Inferior parietal cortex (tissue), 1 donor: Measurements from ENCODE around the gene SKP2.
"Not testable (repeated sequence)": the region's sequence is repeated elsewhere in the genome, so short reads cannot be mapped to it uniquely, and the experiment has no call there.

Experiments
- DNase-seq: peaks from one replicate; pipeline ENCODE4 v3.0.0-alpha.2; 2016; ENCODE audit errors: extremely low spot score

SKP2 gene

DNA sequence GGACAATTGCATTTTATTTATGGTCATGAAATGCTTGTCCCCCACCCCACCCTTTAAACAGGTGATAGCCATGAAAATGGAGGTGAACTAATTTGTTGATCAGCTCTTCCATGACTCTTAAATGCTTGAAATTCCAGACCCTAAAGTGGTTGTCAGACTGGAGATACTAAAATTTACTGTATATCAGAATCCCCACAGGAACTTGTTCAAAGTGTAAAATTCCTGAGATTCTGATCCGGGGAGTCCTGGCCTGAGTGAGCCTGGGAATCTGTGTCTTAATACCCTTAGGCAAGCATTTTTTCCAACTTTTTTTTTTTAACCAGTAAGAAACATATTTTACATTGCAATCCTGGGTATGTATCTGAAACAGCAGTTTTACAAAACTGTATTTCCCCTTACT lies 4.7 kb downstream of the SKP2 start:
- no peak for DNase-seq

DNA sequence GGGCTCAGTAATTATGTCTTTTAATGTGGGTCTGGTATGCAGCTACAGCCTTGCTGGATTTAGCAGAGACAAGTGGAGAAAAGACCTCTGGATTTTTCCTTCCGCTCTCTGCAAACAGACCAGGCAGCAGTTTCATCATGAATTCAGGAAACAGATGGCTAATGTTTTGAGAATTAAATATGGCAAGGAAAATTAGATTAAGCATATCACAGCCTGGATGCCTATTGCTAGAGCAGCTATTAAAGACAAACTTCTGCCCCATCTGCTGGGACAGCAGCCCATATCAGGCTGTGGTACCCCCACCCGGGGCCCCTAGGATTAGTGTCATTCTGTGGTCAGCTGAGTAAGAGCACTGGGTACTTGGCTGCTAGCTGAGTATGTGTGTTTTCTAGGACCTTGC lies 6.2 kb downstream of the SKP2 start:
- DNase-seq = no peak

DNA sequence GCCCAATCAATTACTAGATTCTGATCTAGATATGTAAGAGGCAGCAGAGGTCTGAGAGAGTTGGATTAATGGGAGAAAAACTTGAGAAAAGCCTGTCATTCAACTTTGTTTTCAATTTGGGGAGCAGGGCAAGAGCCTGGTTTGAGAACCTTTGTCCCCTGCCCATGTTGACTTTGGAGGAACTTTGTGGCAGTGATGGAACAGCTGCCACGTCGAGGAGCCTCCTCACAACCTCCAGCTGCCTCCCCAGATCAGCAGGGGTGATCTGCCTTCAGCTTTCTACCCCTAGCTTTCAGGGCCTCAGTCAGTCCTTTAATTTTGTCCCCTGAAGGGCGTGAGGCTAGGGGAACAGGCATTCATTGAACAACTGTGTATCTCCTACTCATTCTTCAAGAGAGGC lies 8.7 kb downstream of the SKP2 start:
- DNase-seq = no peak

DNA sequence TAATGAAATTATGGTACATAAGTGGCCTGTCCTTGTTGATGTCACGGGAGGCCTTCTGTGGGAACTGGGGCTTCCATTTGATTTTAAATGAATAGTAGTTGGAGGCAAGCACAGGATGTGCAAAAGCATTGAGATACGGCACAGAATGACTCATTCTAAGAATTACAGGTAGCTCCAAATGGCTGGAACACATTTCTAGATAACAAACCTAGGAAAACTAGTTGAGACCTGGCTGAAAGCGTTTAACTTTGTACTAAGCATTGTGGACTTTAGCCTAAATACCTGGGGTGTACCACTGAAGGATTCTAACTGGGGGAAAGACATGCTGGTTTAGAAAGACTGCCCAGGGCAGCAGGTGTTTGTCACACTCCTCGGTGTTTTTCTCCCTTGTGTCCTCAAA lies 9.4 kb downstream of the SKP2 start:
- no peak for DNase-seq

DNA sequence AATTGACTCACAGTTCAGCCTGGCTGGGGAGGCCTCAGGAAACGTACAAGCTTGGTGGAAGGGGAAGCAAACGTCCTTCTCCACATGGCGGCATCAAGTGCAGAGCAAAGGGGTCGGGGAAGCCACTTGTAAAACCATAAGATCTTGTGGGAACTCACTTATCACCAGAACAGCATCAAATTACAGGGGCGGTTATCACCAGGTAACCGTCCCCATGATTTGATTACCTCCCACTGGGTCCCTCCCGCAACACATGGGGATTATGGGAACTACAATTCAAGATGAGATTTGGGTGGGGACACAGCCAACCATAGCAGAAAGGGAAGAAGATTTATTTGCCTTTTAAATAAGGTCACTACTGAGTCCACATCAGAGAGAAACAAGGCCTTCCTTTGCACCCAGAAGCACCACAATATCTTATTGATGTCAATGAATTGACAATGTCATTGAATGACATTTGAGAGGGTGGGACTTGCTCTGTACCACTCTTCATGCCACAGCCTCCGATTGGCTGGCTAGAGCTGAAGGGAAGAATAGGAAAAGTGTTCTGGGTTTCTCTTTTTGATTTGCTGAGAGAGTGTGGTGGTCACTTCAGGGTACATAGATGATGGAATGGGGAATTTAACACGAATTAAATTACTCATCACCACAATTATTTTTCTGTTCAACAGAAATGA lies 11.0 kb downstream of the SKP2 start:
- DNase-seq = no peak

DNA sequence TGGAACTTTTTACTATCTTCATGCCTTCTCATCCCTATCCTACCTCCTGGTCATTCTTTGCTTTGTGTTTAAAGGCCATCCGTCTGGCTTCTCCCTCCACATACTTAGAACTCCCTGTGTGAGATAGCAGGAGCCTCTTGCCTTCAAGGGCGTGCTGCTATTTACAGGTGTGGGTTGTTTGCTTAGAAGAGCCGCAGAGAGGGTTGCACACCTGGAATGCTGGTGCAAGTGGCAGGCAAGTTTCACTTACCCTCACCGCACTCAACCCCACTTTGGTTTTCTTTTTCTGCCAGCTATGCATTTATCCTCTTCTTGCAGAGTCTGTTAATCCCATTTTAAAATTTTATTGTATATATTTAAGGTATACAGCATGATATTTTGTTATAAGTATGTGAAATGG lies 12.6 kb downstream of the SKP2 start:
- no peak for DNase-seq

DNA sequence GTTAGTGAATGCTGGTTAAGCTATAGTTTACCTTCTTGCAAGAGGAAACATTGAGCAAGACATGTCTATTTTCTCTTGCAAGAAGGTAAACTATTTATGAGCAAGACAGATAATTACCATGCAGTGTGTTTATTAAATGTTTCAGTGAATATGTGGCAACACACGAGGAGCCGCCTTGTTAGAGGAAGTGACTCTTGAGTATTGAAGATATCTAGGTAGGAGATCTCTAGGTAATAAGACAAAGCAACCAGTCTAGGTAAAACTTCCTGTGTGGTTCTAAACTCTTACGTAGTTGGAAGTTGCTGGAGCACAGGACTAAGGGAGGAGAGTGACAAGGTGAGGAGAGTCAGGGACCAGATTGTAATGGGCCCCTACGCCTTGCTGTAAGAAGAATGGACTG lies 16.8 kb downstream of the SKP2 start:
- DNase-seq = no peak

DNA sequence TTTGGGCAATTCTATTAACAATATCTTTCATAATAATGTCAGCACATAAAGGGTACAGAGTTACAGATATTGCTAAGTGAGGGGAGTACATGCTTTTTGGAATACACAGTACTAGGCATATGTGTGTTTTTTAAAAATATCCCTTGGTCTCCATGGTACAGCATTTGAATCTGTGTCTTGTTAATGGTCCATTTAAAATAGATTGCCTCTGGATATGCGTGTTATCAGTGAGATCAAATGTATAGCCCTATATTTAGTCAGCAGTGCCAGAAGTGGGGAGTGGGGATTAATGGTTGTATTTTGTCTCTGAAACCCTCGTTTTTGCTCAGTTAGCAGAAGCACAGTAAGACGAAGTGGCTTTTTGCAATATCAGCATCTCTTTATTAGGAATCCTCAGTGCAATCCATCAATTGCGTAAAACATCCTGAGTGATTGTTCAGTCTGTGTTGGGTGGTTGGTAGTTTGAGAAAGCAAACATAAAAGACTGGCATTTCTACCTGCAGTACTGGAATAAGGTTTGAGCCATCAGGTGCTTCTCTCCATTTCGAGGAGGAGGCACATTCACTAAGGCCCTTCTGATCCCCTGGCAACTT lies 19.0 kb downstream of the SKP2 start:
- no peak for DNase-seq

DNA sequence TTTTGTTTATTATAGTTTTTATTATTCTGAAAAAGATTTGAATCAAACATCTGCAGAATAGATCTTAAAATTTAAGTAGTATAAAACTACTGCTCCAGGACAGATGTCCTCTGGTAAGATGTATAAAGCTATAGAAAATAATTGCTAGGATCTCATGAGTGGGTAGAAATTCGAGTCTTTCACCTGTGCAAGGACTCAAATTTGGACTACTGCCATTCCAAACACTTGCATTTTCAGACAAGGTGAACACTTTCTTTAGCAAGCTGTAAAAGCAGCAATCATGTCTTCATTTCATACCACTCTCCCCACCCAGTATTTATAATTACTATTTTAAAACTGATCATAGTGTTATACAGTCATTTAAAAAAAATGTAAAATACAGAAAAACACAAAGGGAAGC lies 20.7 kb downstream of the SKP2 start:
- no peak for DNase-seq

DNA sequence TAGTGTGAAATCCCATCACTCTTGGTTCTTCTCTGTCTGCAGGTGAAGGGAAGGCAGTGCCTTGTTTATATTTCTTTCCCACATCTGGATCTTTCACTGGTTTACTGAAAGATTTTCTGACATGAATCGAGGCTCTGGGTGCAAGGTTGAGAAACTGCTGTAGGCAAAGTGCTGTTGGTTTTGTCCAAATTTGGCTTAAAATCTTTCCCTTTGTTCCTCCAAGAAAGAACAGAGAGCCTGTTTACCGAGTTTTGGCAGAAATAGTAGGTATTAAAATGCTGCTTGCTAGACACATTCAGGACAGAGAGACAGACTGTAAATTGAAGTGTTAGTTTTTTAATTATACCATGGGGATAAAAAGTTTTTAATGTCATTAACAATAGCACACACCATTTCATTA lies 21.5 kb downstream of the SKP2 start:
- DNase-seq = no peak

DNA sequence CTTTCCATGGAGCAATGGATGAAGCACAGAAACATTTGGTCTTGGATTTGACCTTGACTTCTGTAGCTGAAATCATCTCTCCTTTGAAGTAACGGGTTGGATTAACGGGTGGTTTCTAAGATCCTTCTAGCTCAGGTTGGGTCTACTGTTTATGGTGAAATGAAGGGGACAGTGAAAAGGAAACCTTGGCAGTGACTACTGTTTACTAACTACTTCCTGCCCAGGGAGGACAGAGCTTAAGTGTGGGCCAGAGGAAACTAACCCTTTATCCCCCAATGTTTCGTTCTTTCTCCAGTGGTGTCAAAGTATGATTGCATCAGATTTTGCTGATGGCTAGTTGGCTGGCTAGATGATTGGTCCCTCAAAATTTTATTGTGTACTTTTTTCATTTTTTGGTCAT lies 22.2 kb downstream of the SKP2 start:
- DNase-seq = no peak

DNA sequence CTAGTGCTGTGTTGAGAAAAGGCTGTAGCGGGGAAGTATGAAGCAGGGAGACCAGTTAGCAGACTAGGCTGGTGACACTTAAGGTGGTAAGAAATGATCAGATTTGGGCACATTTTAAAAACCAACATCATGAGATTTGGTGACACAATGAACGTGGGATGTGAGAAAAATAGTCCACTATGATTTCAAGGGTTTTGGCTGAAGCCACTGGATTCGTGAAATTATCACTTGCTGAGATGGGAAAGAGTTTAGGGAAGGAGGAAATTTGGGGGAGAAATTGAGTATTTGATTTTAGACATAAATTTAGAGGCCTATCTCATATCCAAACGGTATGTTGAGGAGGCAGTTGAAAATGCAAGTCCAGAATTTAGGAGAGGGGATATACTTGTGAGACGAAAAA lies 23.1 kb downstream of the SKP2 start:
- peak; percentile 73 for DNase-seq

DNA sequence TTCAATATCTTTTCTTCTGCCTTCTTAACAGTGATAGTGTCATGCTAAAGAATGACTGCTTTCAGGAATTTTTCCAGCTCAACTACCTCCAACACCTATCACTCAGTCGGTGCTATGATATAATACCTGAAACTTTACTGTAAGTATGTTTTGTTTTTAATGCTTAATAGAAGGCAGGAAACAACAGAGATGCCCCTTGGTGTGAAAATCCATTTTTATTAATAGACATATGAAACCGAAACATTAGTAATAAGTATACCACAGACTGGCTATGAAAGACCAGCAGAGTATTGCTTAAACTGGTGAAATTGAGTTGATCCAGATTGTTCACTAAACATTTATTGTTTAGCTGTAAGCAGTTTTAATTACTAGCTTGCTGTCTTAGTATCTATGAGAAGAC lies 25.2 kb downstream of the SKP2 start:
- DNase-seq = no peak

DNA sequence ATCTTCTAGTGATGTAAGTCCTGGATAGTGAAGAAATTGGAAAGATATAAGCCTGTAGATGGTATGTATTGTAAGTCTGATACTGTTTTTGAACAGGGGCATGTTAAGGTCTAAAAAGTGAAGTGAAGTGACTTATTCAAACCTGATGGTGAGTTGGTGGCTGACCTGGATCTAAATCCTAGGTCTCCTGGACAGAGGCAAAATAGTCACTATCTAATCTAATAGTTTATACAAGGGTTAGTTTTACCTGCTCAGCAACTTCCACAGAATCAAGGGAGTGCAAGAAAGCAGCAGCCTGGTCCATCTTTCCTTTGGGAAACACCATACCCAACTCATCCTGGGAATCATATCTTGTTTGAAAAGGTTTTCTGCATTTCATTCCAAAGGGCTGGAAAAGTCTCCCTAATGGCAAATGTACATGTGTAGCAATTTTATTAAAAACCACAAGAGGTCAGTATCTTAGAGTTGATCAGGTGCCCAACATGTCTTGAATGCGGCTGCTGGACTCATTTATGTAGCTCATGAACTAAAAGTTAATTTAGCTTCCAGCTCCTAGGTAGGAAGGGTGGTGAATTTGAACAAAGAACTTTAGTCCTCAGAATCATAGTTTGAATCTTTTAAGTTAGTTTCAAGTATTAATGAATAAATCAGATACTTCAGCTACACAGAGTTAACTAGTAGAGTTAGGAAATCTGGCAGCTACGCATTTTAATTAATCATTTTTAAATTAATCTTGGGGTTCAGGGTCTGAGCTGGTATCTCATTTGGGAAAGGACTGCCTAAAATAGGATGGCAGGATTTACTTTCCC lies 26.0 kb downstream of the SKP2 start:
- DNase-seq = no peak

DNA sequence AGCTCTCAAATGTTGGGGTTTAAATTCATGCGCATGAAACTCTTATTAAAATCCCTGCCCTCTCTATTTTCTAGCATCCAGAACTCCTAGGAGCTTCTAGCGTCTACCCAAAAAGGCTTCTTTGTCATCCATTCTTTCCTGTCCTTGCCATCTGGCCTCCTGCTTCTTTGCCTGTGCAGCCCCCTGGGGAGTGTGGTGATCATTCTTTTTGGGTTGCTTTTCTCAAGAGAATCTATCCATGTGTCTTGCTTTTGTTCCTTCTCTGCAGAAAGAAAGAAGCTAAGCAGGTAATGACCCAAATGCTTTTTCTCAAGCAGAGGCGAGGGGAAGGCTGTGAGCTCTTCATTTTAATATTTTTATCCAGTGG lies 26.6 kb downstream of the SKP2 start:
- no peak for DNase-seq

DNA sequence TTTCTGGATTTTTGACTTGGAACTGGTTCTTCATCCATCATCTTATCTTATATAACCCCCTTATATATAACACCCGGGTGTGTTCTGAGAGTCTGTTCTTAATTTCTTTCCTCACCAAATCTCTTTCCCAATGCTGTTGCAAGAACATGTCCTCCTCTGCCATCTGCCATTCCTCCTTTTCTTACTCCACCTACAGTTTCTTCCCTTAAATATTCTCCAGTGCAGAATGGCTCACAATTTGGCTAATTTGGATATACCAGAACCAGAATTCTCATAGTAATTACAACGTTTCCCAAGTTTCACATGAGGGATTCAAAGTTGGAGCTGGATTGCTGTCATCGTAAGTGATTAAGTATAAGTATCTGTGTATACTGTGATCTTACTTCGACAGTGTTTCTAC lies 28.0 kb downstream of the SKP2 start:
- DNase-seq = peak; percentile 53

DNA sequence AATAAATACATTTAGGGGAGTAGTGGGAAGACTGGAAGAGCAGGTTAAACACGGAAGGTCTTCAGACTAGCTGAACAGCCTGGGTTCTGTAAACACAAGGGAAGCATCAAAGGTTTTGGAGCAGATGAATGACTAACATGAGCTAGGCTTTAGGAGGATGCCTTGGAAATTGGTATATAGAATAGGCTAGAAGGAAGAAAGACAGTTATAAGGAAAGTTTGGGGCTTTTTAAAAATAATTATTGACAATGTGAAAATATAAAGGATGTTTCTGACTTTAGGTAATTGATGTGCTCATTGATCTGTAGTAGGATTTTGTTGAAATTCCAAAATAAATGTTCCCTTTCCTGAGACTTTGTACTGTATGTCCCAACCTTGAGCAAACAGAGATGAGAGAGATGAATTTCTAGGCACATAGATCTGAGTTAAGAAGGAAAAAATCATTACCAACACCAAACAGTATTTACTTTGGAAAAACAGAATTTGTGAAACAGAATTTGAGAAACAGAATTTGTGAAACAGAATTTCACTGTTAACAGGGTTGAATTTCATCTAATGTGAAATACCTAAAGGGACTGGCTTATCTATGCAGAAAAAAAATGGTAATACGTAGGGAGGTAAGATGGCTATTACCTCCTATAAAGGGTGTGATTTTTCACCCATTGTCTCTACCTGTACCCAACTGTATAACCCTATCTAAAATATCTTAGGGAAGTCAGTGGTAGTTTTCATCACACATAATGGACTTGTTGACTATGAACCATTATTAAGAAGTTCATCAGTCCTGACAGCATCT lies 28.8 kb downstream of the SKP2 start:
- DNase-seq = no peak

DNA sequence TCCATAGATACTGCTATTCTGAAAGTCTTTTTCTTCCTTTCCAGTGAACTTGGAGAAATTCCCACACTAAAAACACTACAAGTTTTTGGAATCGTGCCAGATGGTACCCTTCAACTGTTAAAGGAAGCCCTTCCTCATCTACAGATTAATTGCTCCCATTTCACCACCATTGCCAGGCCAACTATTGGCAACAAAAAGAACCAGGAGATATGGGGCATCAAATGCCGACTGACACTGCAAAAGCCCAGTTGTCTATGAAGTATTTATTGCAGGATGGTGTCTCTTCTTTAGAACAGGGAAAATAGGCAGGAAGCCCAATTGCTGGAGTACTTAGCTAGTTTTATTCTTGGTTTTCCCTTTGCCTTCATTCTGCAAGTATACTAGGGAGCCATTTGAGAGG lies 29.9 kb downstream of the SKP2 start:
- DNase-seq = peak; percentile 56

DNA sequence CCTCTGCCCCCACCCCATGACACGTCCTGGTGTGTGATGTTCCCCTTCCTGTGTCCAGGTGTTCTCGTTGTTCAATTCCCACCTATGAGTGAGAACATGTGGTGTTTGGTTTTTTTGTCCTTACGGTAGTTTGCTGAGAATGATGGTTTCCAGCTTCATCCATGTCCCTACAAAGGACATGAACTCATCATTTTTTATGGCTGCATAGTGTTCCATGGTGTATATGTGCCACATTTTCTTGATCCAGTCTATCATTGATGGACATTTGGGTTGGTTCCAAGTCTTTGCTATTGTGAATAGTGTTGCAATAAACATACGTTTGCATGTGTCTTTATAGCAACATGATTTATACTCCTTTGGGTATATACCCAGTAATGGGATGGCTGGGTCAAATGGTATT lies 32.5 kb downstream of the SKP2 start:
- not testable (repeated sequence) for DNase-seq

DNA sequence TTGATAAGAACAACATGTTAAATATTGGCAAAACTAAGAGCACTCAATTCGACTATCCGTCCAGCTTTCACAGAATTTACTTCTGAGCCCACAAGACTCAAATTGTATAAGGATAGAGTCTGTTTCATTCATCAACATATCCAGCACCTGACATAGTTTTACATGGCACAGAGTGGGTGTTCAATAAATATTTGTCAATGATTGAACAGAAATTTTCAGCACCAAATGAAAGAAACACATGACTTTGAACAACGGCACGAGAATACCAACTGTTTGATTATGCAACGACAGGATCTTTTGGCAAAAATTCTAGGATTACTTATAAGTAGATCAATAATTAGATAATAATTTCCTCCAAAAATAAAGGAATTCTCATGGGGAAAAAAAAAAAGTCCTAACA lies 41.8 kb downstream of the SKP2 start:
- no peak for DNase-seq

DNA sequence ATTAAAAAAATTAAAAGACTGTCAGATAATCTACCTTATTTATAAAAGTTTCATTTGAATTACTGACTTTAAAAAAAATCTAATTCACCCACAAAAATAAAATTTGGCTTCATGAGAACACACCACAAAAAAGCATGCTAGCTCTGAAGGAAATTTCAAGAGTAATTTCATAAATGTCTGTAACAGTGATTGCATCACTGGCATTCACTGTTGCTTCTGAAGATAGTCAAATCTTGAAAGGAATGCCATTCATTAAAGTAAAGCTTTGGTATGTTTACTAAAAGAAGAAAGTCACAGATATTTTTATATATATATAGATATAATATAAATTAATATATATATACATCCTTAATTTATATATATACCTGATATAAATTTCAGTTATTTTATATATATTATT lies 46.4 kb downstream of the SKP2 start:
- DNase-seq = no peak

DNA sequence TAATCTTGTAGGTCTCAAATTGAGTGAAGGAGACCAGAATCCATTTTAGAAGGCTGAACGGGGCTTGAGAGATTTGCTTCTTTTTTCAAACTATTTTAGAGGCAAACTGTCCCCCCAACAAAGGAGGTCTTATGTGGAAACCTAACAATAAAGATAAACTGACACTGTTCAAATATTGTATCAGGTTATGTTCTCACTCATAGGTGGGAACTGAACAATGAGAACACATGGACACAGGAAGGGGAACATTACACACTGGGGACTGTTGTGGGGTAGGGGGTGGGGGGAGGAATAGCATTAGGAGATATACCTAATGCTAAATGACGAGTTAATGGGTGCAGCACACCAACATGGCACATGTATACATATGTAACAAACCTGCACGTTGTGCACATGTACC lies 46.9 kb downstream of the SKP2 start:
- DNase-seq = not testable (repeated sequence)

DNA sequence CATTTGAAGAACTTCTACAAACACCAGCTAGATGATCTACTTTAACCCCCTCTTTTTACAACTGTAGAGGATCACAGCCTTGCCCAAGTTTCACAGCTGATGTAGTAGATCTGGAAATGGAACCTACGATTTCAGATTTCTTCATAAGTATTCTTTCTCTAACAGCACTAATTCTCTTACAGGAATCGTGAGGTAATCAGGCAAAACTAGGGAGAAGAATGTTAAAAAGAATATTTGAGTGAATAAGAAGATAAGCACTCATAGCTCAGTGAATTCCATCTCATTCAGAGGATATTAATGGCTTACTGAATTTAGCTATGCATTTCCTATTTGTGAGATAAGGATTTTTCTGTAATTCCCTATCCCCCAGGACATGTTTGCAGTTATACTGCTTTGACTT lies 47.7 kb downstream of the SKP2 start:
- no peak for DNase-seq
